GM10248 (cell line): Measurements from ENCODE around the gene PSEN2.

Experiments used
- CTCF ChIA-PET: fragments of 300-600 bp; sonication (Branson Sonifier 250); formaldehyde crosslinking; extraction: SDS; loops from one replicate; lab custom pipeline; 2021; ENCODE audit warnings: antibody characterized with exemption; lab: Yijun Ruan, JAX
- POLR2A ChIA-PET: fragments of 350-650 bp; sonication (Branson Sonifier 250); formaldehyde crosslinking; extraction: SDS; loops from one replicate; lab custom pipeline; 2020; ENCODE audit warnings: antibody characterized with exemption; lab: Yijun Ruan, JAX
- DNase-seq: peaks from one replicate; pipeline ENCODE4 v3.0.0; 2012; ENCODE audit errors: extremely low spot score
- TF ChIP-seq, protein P1 (sequence below): IDR thresholded peaks from 2 replicates; pipeline ENCODE4 v1.5.1; 2012; ENCODE audit warnings: mild to moderate bottlenecking, low read depth; ENCODE audit errors: extremely low read depth, missing control alignments, control extremely low read depth

The PSEN2 gene

GRCh38 chr1:226934483-226935237 is 64.2 kb downstream of the PSEN2 start:
- CTCF ChIA-PET: no interaction called here
- TF ChIP-seq, protein P1, sequence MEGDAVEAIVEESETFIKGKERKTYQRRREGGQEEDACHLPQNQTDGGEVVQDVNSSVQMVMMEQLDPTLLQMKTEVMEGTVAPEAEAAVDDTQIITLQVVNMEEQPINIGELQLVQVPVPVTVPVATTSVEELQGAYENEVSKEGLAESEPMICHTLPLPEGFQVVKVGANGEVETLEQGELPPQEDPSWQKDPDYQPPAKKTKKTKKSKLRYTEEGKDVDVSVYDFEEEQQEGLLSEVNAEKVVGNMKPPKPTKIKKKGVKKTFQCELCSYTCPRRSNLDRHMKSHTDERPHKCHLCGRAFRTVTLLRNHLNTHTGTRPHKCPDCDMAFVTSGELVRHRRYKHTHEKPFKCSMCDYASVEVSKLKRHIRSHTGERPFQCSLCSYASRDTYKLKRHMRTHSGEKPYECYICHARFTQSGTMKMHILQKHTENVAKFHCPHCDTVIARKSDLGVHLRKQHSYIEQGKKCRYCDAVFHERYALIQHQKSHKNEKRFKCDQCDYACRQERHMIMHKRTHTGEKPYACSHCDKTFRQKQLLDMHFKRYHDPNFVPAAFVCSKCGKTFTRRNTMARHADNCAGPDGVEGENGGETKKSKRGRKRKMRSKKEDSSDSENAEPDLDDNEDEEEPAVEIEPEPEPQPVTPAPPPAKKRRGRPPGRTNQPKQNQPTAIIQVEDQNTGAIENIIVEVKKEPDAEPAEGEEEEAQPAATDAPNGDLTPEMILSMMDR: no peak
- DNase-seq: no peak
- POLR2A ChIA-PET: no interaction called here

GRCh38 chr1:226937940-226938725 is 67.7 kb downstream of the PSEN2 start:
- TF ChIP-seq, protein P1: no peak
- ChIA-PET POLR2A (interaction anchor here (0.8 kb wide), 1 partner anchor 68 kb away, joined by 3 read pairs; no protein-coding TSS in a partner anchor), CTCF (interaction anchor here (1.1 to 1.3 kb wide), 2 partner anchors 8 to 303 kb away, joined by 3 read pairs; no protein-coding TSS in a partner anchor)
- no peak for DNase-seq

DNA sequence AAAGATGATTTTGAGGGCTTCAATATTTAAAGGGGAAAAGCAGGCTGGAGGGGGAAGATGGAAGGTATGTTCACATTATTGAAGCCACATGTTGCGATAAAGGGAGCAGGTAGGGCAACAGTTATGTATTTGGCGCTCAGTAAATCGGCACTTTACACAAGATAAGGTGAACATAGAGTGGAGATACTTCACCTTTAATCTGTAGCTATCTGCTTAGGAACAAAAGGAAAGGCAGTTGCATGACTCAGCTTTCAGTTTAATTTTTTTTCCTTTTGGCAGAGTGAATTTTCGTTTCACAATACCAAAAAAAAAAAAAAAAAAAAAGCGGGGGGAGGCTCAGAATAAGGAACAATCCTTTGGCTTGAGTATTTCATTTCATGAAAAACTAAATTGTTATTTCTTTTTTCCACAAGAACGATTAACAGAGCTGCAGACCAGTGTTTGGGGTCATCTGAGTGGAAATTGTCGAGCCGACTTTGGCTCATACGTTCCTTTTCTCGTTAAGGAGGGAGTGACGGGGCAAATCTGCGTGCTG is 68.6 kb downstream of the PSEN2 start:
- TF ChIP-seq, protein P1: no peak
- ChIA-PET POLR2A (interaction anchor here (0.5 to 0.8 kb wide), 3 partner anchors 67 to 1470 kb away, joined by 3 to 5 read pairs (median 4); no protein-coding TSS in a partner anchor), CTCF (interaction anchor here (1.0 to 2.0 kb wide), 3 partner anchors 11 to 304 kb away, joined by 3 to 7 read pairs (median 3); no protein-coding TSS in a partner anchor)
- no peak for DNase-seq

- CTCF ChIA-PET: interaction anchor here (1.0 to 2.0 kb wide), 3 partner anchors 10 to 305 kb away, joined by 3 to 7 read pairs (median 3); no protein-coding TSS in a partner anchor
- TF ChIP-seq, protein P1: no peak
- no peak for DNase-seq
- POLR2A ChIA-PET: interaction anchor here (0.5 to 0.8 kb wide), 3 partner anchors 67 to 1471 kb away, joined by 3 to 5 read pairs (median 4); no protein-coding TSS in a partner anchor
These were observed 69.1 kb downstream of the PSEN2 start for GRCh38 chr1:226939438-226940028.

- ChIA-PET POLR2A (no interaction called here), CTCF (interaction anchor here (0.8 to 2.0 kb wide), 2 partner anchors 10 to 43 kb away, joined by 3 to 7 read pairs; no protein-coding TSS in a partner anchor)
- DNase-seq: peak; percentile 98
- TF ChIP-seq, protein P1: no peak
These were observed 69.8 kb downstream of the PSEN2 start, which contains the start of gene COQ8A for GRCh38 chr1:226940029-226940805. Gene COQ8A (plus strand): TSS chr1:226940294. CDS start chr1:226961386, 21,092 bp downstream.
